Osteocyte (in vitro differentiated cells): ENCODE results near the gene SLC35A3. TPM values are rescaled to one million over a fixed set of nuclear protein-coding genes. Genes with fewer than 3 reads are reported as not detected.

Experiments
- DNase-seq: peaks from one replicate; pipeline ENCODE4 v3.0.0; 2021; ENCODE audit warnings: mixed read lengths; ENCODE audit not compliant: unreplicated experiment; ENCODE audit errors: extremely low spot score
- H3K27ac Mint-ChIP-seq: one replicate; pipeline ENCODE4 v1.8.0; 2021; ENCODE audit warnings: mild to moderate bottlenecking, mixed read lengths; ENCODE audit not compliant: unreplicated experiment
- H3K27me3 Mint-ChIP-seq: one replicate; pipeline ENCODE4 v1.8.0; 2021; ENCODE audit warnings: mixed read lengths; ENCODE audit not compliant: unreplicated experiment
- H3K36me3 Mint-ChIP-seq: one replicate; pipeline ENCODE4 v1.8.0; 2021; ENCODE audit warnings: mixed read lengths; ENCODE audit not compliant: unreplicated experiment
- H3K4me1 Mint-ChIP-seq: one replicate; pipeline ENCODE4 v1.8.0; 2021; ENCODE audit warnings: mixed read lengths; ENCODE audit not compliant: unreplicated experiment
- H3K4me3 Mint-ChIP-seq: one replicate; pipeline ENCODE4 v1.8.0; 2021; ENCODE audit warnings: mild to moderate bottlenecking, moderate library complexity, mixed read lengths; ENCODE audit not compliant: unreplicated experiment
- H3K9me3 Mint-ChIP-seq: one replicate; pipeline ENCODE4 v1.8.0; 2021; ENCODE audit warnings: mixed read lengths; ENCODE audit not compliant: unreplicated experiment
- CTCF ChIP-seq: fragments of 200-600 bp; sonication (generic); IDR thresholded peaks from 2 replicates; pipeline ENCODE4 v1.5.0; 2021; ENCODE audit warnings: antibody characterized with exemption, mild to moderate bottlenecking, moderate library complexity
- total RNA-seq: library from RNA; stranded (reverse); gene quantifications from 2 replicates; pipeline ENCODE4 v1.2.1, GENCODE V29; 2021

The SLC35A3 gene
- total RNA-seq, 1 donor from 2014 or later, result 21.3 TPM

- no peak for DNase-seq
- TF ChIP-seq CTCF, result no peak
- H3K27me3 Mint-ChIP-seq, result no peaks in the 10 kb centered on the region
- no peaks in the 10 kb centered on the region for H3K9me3 Mint-ChIP-seq
- no peak overlapping the region for H3K4me3 Mint-ChIP-seq
- no peak overlapping the region for H3K27ac Mint-ChIP-seq
- peaks cover 54% of the 10 kb centered on the region for H3K36me3 Mint-ChIP-seq
- H3K4me1 Mint-ChIP-seq, result no peaks in the 10 kb centered on the region
These were observed 105.0 kb downstream of the SLC35A3 start for GRCh38 chr1:100074604-100075395.

GRCh38 chr1:100075773-100076172, 106.0 kb downstream of the SLC35A3 start:
- Mint-ChIP-seq H3K9me3 (no peaks in the 10 kb centered on the region), H3K27me3 (no peaks in the 10 kb centered on the region), H3K27ac (no peak overlapping the region), H3K4me1 (no peaks in the 10 kb centered on the region), H3K4me3 (no peak overlapping the region), H3K36me3 (peaks cover 53% of the 10 kb centered on the region)
- DNase-seq, result no peak
- TF ChIP-seq CTCF, result no peak

- no peaks in the 10 kb centered on the region for H3K9me3 Mint-ChIP-seq
- no peaks in the 10 kb centered on the region for H3K4me1 Mint-ChIP-seq
- H3K36me3 Mint-ChIP-seq, result peaks cover 51% of the 10 kb centered on the region
- H3K4me3 Mint-ChIP-seq, result no peak overlapping the region
- no peaks in the 10 kb centered on the region for H3K27me3 Mint-ChIP-seq
- no peak for DNase-seq
- no peak overlapping the region for H3K27ac Mint-ChIP-seq
- no peak for TF ChIP-seq CTCF
These were observed 106.5 kb downstream of the SLC35A3 start for GRCh38 chr1:100076319-100076718.

- Mint-ChIP-seq H3K4me3 (no peak overlapping the region), H3K27me3 (no peaks in the 10 kb centered on the region), H3K27ac (no peak overlapping the region), H3K36me3 (peaks cover 49% of the 10 kb centered on the region), H3K9me3 (no peaks in the 10 kb centered on the region), H3K4me1 (no peaks in the 10 kb centered on the region)
- TF ChIP-seq CTCF, result no peak
- no peak for DNase-seq
These were observed 106.9 kb downstream of the SLC35A3 start for GRCh38 chr1:100076744-100077143.

GRCh38 chr1:100077531-100077930, 107.7 kb downstream of the SLC35A3 start:
- no peaks in the 10 kb centered on the region for H3K4me1 Mint-ChIP-seq
- no peak overlapping the region for H3K4me3 Mint-ChIP-seq
- TF ChIP-seq CTCF, result no peak
- H3K36me3 Mint-ChIP-seq, result peaks cover 48% of the 10 kb centered on the region
- no peak for DNase-seq
- H3K27ac Mint-ChIP-seq, result peak overlapping the region; percentile 11
- H3K27me3 Mint-ChIP-seq, result no peaks in the 10 kb centered on the region
- H3K9me3 Mint-ChIP-seq, result no peaks in the 10 kb centered on the region
